Fibroblast of pulmonary artery (primary cell): Measurements from ENCODE around the gene GNG12.

Source experiments
- DNase-seq: peaks from one replicate; pipeline ENCODE4 v3.0.0-alpha.2; 2010; ENCODE audit warnings: low read depth
- H3K4me3 ChIP-seq: replicated peaks from 2 replicates; pipeline ENCODE4 v1.5.1; 2011; ENCODE audit warnings: low read depth, mild to moderate bottlenecking, control low read depth, low read length, moderate library complexity
- CTCF ChIP-seq: IDR thresholded peaks from 2 replicates; pipeline ENCODE4 v1.5.1; 2011; ENCODE audit warnings: mild to moderate bottlenecking, control low read depth, low read length, inconsistent platforms; ENCODE audit errors: missing control alignments

Gene GNG12

GRCh38 chr1:67835663-67836452 lies 2.6 kb upstream of the GNG12 start:
- no peak for TF ChIP-seq CTCF
- DNase-seq = no peak
- no peak overlapping the region for H3K4me3 ChIP-seq

DNA sequence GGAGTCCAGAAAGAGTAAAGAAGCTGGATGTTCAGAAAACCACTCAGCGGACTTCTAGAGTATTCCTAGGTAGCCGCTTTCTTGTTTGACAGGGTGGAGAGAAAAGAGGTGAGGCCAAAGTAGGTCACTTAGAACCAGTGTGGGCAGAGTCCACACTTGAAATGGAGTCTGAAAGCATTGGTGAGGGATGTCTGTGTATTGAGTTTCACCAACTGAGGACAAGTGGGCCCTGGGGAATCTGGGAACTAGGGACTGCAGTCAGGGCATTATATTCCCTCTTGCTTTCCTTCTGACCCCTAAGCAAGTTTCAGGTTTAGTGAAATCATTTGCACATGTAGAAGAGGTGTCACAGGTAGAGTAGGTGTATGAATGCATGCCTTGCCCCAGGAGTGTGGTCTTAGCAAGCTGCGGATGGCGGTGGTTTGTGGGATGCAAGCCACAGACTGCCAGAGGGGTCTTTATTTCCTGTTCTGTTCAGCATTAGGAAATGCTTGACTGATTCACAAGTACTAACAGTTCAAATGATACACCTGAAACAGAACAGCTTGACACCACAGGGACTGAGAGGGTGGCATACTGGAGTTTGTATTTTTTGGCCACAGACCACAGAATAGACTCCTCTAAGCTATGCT lies 1.1 kb upstream of the GNG12 start:
- TF ChIP-seq CTCF = no peak
- DNase-seq = no peak
- H3K4me3 ChIP-seq = no peak overlapping the region

DNA sequence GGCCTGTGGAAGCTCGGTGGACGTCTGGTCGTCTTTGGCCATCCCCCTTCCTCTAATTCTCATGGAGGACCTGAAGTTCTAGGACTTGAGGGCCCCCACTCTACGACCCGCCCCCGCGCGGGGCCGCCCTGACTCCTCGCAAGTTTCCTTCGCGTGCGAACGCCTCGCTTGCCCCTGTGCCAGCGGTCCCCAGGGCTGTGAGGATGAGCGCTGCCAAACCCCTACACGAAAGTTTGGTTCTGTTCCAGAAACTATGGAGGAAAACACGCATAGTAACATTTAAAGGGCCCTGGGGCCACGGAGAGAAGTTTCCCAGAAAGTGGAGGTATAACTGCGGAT lies 304 bp upstream of the GNG12 start:
- peak overlapping the region; percentile 86 for H3K4me3 ChIP-seq
- peak; percentile 73 for DNase-seq
- no peak for TF ChIP-seq CTCF

- TF ChIP-seq CTCF = no peak
- peak overlapping the region; percentile 86 for H3K4me3 ChIP-seq
- peak; percentile 71 for DNase-seq
These were observed 1.3 kb downstream of the GNG12 start for GRCh38 chr1:67831850-67832513.

- H3K4me3 ChIP-seq = peak overlapping the region; percentile 86
- DNase-seq = peak; percentile 24
These were observed 2.1 kb downstream of the GNG12 start for GRCh38 chr1:67830928-67831830.

More at GRCh38 chr1:67830928-67831830, 2.1 kb downstream of the GNG12 start:
- TF ChIP-seq CTCF = no peak
